H1 (cell line): ENCODE data around the gene IGLL1.

ENCODE experiments used
- CHD1 ChIP-seq: IDR thresholded peaks from 2 replicates; pipeline ENCODE4 v1.6.1; 2012; ENCODE audit warnings: low read depth, low read length, improper control_type of control experiment
- EP300 ChIP-seq, 2 experiments: IDR thresholded peaks; 1 replicate in 1 of 2; 2 replicates in 1 of 2; pipeline ENCODE4 v1.6.1; 2011 to 2012; ENCODE audit warnings: low read depth in 2 of 2, low read length in 2 of 2, mild to moderate bottlenecking in 2 of 2, borderline replicate concordance in 1 of 2, inconsistent platforms in 1 of 2, moderate library complexity in 1 of 2
- RAD21 ChIP-seq, 2 experiments: IDR thresholded peaks in 1 of 2; conservative IDR thresholded peaks in 1 of 2; 2 replicates each; pipeline ENCODE4 v1.6.1; 2011; ENCODE audit warnings: low read depth in 2 of 2, low read length in 2 of 2, improper control_type of control experiment in 1 of 2, inconsistent platforms in 1 of 2, mild to moderate bottlenecking in 1 of 2, moderate library complexity in 1 of 2
- TBP ChIP-seq: IDR thresholded peaks from 2 replicates; pipeline ENCODE4 v1.6.1; 2011; ENCODE audit warnings: low read depth, low read length, improper control_type of control experiment
- TF ChIP-seq, protein P1 (sequence below), 3 experiments: IDR thresholded peaks; 1 replicate in 2 of 3; 2 replicates in 1 of 3; pipeline versions ENCODE4 v1.5.1 to v1.6.1; 2011; ENCODE audit warnings: low read length in 3 of 3, mild to moderate bottlenecking in 3 of 3, inconsistent platforms in 2 of 3, low read depth in 1 of 3, moderate library complexity in 1 of 3; ENCODE audit not compliant: insufficient read depth in 1 of 3; ENCODE audit errors: control extremely low read depth in 1 of 3

DNA sequence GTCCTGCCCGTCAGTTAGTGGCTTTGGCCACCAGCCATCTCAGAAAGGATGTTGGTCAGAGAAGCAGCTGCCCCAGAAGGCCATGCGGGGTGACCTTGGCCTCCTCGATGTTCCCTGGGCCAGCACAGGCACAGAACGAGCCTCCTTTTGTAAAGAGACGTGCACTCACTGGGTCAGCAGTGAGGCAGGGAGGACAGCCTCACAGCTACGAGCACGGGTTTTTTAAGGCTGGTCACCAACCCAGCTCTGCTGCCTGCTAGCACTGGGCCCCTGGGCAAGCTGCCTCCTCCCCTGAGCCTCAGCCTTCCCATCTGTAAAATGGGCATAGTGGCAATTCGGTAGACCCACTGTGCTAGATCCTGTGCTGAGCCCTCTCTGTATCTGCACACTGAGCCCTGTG, 10.8 kb downstream of the IGLL1 start:
- TF ChIP-seq, protein P1, sequence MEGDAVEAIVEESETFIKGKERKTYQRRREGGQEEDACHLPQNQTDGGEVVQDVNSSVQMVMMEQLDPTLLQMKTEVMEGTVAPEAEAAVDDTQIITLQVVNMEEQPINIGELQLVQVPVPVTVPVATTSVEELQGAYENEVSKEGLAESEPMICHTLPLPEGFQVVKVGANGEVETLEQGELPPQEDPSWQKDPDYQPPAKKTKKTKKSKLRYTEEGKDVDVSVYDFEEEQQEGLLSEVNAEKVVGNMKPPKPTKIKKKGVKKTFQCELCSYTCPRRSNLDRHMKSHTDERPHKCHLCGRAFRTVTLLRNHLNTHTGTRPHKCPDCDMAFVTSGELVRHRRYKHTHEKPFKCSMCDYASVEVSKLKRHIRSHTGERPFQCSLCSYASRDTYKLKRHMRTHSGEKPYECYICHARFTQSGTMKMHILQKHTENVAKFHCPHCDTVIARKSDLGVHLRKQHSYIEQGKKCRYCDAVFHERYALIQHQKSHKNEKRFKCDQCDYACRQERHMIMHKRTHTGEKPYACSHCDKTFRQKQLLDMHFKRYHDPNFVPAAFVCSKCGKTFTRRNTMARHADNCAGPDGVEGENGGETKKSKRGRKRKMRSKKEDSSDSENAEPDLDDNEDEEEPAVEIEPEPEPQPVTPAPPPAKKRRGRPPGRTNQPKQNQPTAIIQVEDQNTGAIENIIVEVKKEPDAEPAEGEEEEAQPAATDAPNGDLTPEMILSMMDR (IDR thresholded peaks at IDR 0.05; ENCODE audit: control extremely low read depth in 1 of 3, insufficient read depth in 1 of 3, low read depth in 1 of 3, low read length in 3 of 3): no peak
- no peak for TF ChIP-seq EP300 (IDR thresholded peaks at IDR 0.05; ENCODE audit: borderline replicate concordance in 1 of 2, low read depth in 2 of 2, low read length in 2 of 2)
- TF ChIP-seq CHD1: no peak
- TF ChIP-seq TBP: no peak
- no peak for TF ChIP-seq RAD21 (IDR thresholded peaks at IDR 0.05 in 1 of 2, conservative IDR thresholded peaks at IDR 0.05 in 1 of 2; ENCODE audit: low read depth in 2 of 2, low read length in 2 of 2)
